ENCODE measurements around the gene DDX21. TPM values are rescaled to one million over a fixed set of nuclear protein-coding genes. Genes with fewer than 3 reads are reported as not detected.

Gene DDX21
- total and polyA plus RNA-seq, 9 of the 15 experiments (the other 6 are each of a cell fraction or from before 2014, with no cell fraction given) = 143 to 365 (median 281) TPM

GRCh38 chr10:68955832-68956532, at the start of gene DDX21 (continued):
- TF ChIP-seq CBX3 (IDR thresholded peaks at IDR 0.05; ENCODE audit: borderline replicate concordance in 1 of 2, low read length in 2 of 2) (no peak), ZNF274 (IDR thresholded peaks at IDR 0.05; ENCODE audit: borderline replicate concordance, low read depth, low read length) (no peak), RUNX1 (IDR thresholded peaks at IDR 0.05; ENCODE audit: low read depth) (no peak), ZNF133 (CRISPR knock-in tag; IDR thresholded peaks at IDR 0.05) (no peak), ZNF76 (CRISPR knock-in tag; IDR thresholded peaks at IDR 0.05; ENCODE audit: borderline replicate concordance) (no peak), CEBPG (CRISPR knock-in tag; IDR thresholded peaks at IDR 0.05) (peak; percentile 70; the same call in 1 of the 2 replicates), CEBPG (tag; conservative IDR thresholded peaks at IDR 0.05 in 1 of 2, IDR thresholded peaks at IDR 0.05 in 1 of 2) (0 out of 4 replicates have a peak, but pooled peaks of 1 of the 2 experiments have one; percentile 32), RCOR1 (IDR thresholded peaks at IDR 0.05; ENCODE audit: borderline replicate concordance in 1 of 2, low read depth in 2 of 2, low read length in 2 of 2) (peak; percentile 7 to 45; a peak in 2 of 4 replicates), PREB (CRISPR knock-in tag; IDR thresholded peaks at IDR 0.05) (no peak), ZNF175 (CRISPR knock-in tag; IDR thresholded peaks at IDR 0.05; ENCODE audit: low read depth) (no peak), ELF4 (CRISPR knock-in tag; IDR thresholded peaks at IDR 0.05) (peak; percentile 91), MYBL2 (IDR thresholded peaks at IDR 0.05; ENCODE audit: low read depth) (peak; percentile 56; the same call in 1 of the 2 replicates), MYBL2 (CRISPR knock-in tag; IDR thresholded peaks at IDR 0.05; ENCODE audit: borderline replicate concordance) (no peak; the same call in 1 of the 2 replicates), ATF7 (IDR thresholded peaks at IDR 0.05) (peak; percentile 90), SREBF1 (IDR thresholded peaks at IDR 0.05; ENCODE audit: borderline replicate concordance, low read depth, low read length) (no peak), ZNF695 (CRISPR knock-in tag; IDR thresholded peaks at IDR 0.05) (no peak), HSF4 (CRISPR knock-in tag; IDR thresholded peaks at IDR 0.05; ENCODE audit: borderline replicate concordance) (no peak), USF2 (CRISPR knock-in tag; IDR thresholded peaks at IDR 0.05) (no peak), ZNF436 (CRISPR knock-in tag; IDR thresholded peaks at IDR 0.05) (no peak), BRCA1 (IDR thresholded peaks at IDR 0.05) (no peak), BRCA1 (CRISPR knock-in tag; IDR thresholded peaks at IDR 0.05) (no peak), MLLT1 (IDR thresholded peaks at IDR 0.05) (peak in 1 of 2 experiments; percentile 24; a peak in 1 of 4 replicates), ZFP1 (CRISPR knock-in tag; IDR thresholded peaks at IDR 0.05) (no peak), NFATC3 (IDR thresholded peaks at IDR 0.05) (0 out of 2 replicates have a peak, but pooled peaks have one; percentile 80), CREB3 (tag; conservative IDR thresholded peaks at IDR 0.05; ENCODE audit: low read depth) (no peak; the same call in 1 of the 2 replicates)

All from K562 (cell line).